Measurements from ENCODE around the gene GPR156.
"Not testable (repeated sequence)": the region's sequence is repeated elsewhere in the genome, so short reads cannot be mapped to it uniquely, and the experiment has no call there.

The GPR156 gene

GRCh38 chr3:120298996-120299395, 14.0 kb upstream of the GPR156 start:
- in situ Hi-C loops (cut with MboI; ENCODE audit: low pct_unique_long_range_greater_than_20kb, low sequenced_read_pairs, unreplicated experiment), result no loop called here

DNA sequence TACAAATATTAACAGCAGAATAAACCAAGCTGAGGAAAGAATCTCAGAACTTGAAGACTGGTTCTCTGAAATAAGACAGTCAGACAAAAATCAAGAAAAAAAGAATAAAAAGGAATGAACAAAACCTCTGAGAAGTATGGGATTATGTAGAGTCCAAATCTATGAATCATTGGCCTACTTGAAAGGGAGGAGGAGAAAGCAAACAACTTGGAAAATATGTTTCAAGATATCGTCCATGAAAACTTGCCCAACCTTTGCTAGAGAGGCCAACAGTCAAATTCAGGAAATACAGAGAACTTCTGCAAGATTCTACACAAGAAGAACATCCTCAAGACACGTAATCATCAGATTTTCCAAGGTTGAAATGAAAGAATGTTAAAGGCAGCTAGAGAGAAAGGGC, 6.5 kb upstream of the GPR156 start:
- in situ Hi-C loops (cut with MboI; ENCODE audit: low pct_unique_long_range_greater_than_20kb, low sequenced_read_pairs, unreplicated experiment); DNase-seq (ENCODE audit: low spot score): not testable (repeated sequence)

More at GRCh38 chr3:120298996-120299395, 14.0 kb upstream of the GPR156 start:
- DNase-seq (ENCODE audit: low spot score), result no peak
- TF ChIP-seq CTCF (IDR thresholded peaks at IDR 0.05; ENCODE audit: extremely low read depth, insufficient read depth, missing control alignments), result no peak

GRCh38 chr3:120289636-120290035, 4.6 kb upstream of the GPR156 start:
- DNase-seq (ENCODE audit: low spot score), result no peak
- in situ Hi-C loops (cut with MboI; ENCODE audit: low pct_unique_long_range_greater_than_20kb, low sequenced_read_pairs, unreplicated experiment), result no loop called here
- no peak for TF ChIP-seq CTCF (IDR thresholded peaks at IDR 0.05; ENCODE audit: extremely low read depth, insufficient read depth, missing control alignments)

- in situ Hi-C loops (cut with MboI; ENCODE audit: low pct_unique_long_range_greater_than_20kb, low sequenced_read_pairs, unreplicated experiment), result no loop called here
- DNase-seq (ENCODE audit: low spot score), result no peak
- no peak for TF ChIP-seq CTCF (IDR thresholded peaks at IDR 0.05; ENCODE audit: extremely low read depth, insufficient read depth, missing control alignments)
These were observed 1.4 kb upstream of the GPR156 start for GRCh38 chr3:120286465-120286864.

DNA sequence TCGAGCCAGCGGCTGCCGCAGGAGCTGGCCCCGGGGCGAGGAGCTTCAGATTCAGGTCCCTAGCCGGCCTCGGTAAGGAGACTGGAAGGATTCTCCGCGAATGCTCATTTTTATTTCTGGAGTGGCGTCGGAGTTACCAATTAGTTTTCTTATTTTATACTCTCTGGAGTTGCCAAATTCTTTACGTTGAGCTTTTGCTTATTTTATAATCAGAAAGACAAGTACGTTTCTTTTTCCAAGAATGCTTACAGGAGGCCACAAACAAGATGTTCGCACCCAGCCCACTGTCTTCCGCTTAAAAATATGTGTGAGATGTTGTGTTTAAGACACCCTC, 453 bp upstream of the GPR156 start:
- DNase-seq (ENCODE audit: low spot score), result no peak
- TF ChIP-seq CTCF (IDR thresholded peaks at IDR 0.05; ENCODE audit: extremely low read depth, insufficient read depth, missing control alignments), result no peak
- in situ Hi-C loops (cut with MboI; ENCODE audit: low pct_unique_long_range_greater_than_20kb, low sequenced_read_pairs, unreplicated experiment), result no loop called here

GRCh38 chr3:120281261-120281660, 3.8 kb downstream of the GPR156 start:
- in situ Hi-C loops (cut with MboI; ENCODE audit: low pct_unique_long_range_greater_than_20kb, low sequenced_read_pairs, unreplicated experiment), result no loop called here
- no peak for TF ChIP-seq CTCF (IDR thresholded peaks at IDR 0.05; ENCODE audit: extremely low read depth, insufficient read depth, missing control alignments)
- no peak for DNase-seq (ENCODE audit: low spot score)

DNA sequence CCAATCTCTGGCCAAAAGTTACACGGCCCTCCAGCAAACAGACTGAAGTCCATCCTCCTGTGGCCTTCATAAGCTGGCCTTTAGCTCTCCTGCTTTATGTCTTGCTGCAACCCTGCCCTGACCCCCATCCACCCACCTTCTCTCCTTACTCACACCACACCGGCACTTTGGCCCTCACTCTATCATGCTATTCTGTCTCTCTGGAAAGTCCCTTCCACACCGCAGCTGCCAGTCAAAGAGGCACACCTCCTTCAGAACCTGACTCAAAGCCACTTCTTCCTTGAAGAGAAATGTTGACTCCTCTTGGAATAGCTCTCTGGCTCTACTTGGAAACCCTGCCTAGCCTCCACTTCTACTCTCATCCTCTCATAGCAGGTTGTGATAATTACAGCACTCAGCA, 4.5 kb downstream of the GPR156 start:
- in situ Hi-C loops (cut with MboI; ENCODE audit: low pct_unique_long_range_greater_than_20kb, low sequenced_read_pairs, unreplicated experiment), result no loop called here
- TF ChIP-seq CTCF (IDR thresholded peaks at IDR 0.05; ENCODE audit: extremely low read depth, insufficient read depth, missing control alignments), result no peak
- peak; percentile 48 for DNase-seq (ENCODE audit: low spot score)
